HG02970 (cell line): ENCODE measurements around the gene RPP21.

Source experiments
- ATAC-seq: cut with Tn5 transposase; IDR thresholded peaks from one replicate; pipeline ENCODE4 v1.9.1; 2021; ENCODE audit warnings: mild to moderate bottlenecking, moderate library complexity, moderate number of reproducible peaks; ENCODE audit not compliant: unreplicated experiment, low FRiP score

Gene RPP21

GRCh38 chr6:30344868-30345671 lies at the start of gene RPP21:
TSS of gene RPP21 (plus strand) at chr6:30345156. CDS start at chr6:30345172, 16 bp downstream.
- ATAC-seq, result peak; percentile 76

GRCh38 chr6:30295837-30296236 lies 49.1 kb upstream of the RPP21 start:
- ATAC-seq, result no peak

GRCh38 chr6:30304002-30304401 lies 41.0 kb upstream of the RPP21 start:
- ATAC-seq, result no peak

- ATAC-seq, result no peak
These were observed 33.9 kb upstream of the RPP21 start for GRCh38 chr6:30311101-30311500.

- no peak for ATAC-seq
These were observed 33.3 kb upstream of the RPP21 start for GRCh38 chr6:30311671-30312070.

- ATAC-seq, result no peak
These were observed 32.7 kb upstream of the RPP21 start for GRCh38 chr6:30312266-30312665.

GRCh38 chr6:30312676-30313321 lies 32.2 kb upstream of the RPP21 start:
- no peak for ATAC-seq

GRCh38 chr6:30315156-30315555 lies 29.8 kb upstream of the RPP21 start:
- ATAC-seq, result no peak

GRCh38 chr6:30317913-30318589 lies 26.9 kb upstream of the RPP21 start:
- ATAC-seq, result no peak

GRCh38 chr6:30319146-30319835 lies 25.7 kb upstream of the RPP21 start:
- no peak for ATAC-seq

- ATAC-seq, result no peak
These were observed 23.1 kb upstream of the RPP21 start for GRCh38 chr6:30321692-30322388.

- no peak for ATAC-seq
These were observed 22.1 kb upstream of the RPP21 start for GRCh38 chr6:30322527-30323501.

GRCh38 chr6:30323806-30324205 lies 21.1 kb upstream of the RPP21 start:
- no peak for ATAC-seq

- ATAC-seq, result no peak
These were observed 19.6 kb upstream of the RPP21 start for GRCh38 chr6:30325150-30325872.

- ATAC-seq, result peak; percentile 34
These were observed 19.0 kb upstream of the RPP21 start for GRCh38 chr6:30325873-30326525.

- peak; percentile 59 for ATAC-seq
These were observed 18.3 kb upstream of the RPP21 start, which contains the start of gene TRIM39 for GRCh38 chr6:30326526-30327231. TSS of gene TRIM39 (plus strand) at chr6:30326927. CDS start at chr6:30329318, 2,391 bp downstream.

- ATAC-seq, result no peak
These were observed 17.7 kb upstream of the RPP21 start for GRCh38 chr6:30327232-30327746.
